Kidney tubule cell (primary cell): ENCODE results near the gene MAML3.
"Not testable (repeated sequence)": the region's sequence is repeated elsewhere in the genome, so short reads cannot be mapped to it uniquely, and the experiment has no call there.

Source experiments
- DNase-seq: peaks from one replicate; pipeline ENCODE4 v3.0.0-alpha.2; 2018; ENCODE audit warnings: low spot score

MAML3 gene

GRCh38 chr4:139961344-139961946 is 192.5 kb downstream of the MAML3 start:
- no peak for DNase-seq

- peak; percentile 13 for DNase-seq
Observed at GRCh38 chr4:139959396-139959795, 194.6 kb downstream of the MAML3 start.

DNA sequence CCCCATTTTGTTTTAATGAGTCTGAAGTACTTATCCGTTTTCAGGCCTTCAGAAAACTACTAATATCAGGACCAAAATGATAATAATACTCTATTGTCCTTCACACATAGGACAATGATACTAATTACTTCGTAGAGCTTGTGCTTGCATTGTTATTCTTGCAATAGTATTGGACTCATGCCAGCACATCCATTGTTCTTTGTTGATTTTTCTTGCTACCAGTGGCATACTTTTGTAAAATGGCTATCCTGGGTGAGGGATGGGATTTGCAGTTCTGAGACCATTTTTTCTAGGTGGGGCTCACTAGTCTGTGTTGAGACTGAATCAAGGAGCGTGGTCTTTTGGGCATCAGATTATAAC is 195.3 kb downstream of the MAML3 start:
- no peak for DNase-seq

GRCh38 chr4:139957986-139958738 is 195.8 kb downstream of the MAML3 start:
- no peak for DNase-seq

DNA sequence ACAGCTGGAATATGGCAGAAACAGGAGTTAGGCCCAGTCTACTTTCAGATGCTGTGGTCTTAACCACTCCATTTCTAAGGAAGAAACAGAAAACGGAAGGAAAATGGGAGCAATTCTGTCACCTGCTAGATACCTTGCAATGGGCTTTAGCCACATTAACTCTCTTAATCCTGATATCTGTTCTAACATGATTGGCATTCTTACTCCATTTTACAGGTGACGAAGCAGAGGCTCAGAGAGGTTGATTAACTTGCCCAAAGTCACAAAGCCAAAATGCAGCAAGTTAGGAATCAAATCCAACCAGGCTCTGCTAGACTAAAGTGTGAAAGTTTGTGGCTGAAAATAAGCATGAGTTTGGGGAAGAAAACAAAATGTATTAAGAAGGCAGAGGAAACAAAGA is 196.9 kb downstream of the MAML3 start:
- DNase-seq: no peak

DNA sequence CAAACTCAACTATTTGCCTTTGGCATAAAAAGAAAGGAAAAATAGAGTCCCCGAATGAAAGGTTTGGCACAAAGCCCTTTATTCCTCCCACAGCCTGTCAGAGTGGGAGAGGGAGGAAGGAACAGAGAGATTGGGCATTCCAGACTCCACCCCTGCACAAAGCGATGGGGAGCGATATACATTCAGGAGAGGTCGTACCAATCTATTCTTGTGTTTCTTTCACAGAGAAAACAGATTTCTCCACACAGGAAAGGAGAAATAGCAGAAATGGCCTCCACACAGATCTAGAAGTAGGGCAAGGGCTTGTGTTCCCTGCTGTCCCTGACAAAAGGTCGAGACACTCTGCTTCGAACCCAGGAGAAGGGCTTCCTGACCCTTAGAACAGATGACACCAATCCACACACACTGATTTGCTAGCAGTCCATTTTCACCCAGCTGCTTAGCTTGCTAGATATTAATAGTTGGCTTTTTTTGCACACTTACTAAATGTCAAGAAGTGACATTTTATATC is 197.4 kb downstream of the MAML3 start:
- DNase-seq: no peak

- DNase-seq: no peak
Observed at GRCh38 chr4:139955600-139955999, 198.4 kb downstream of the MAML3 start.

- no peak for DNase-seq
Observed at GRCh38 chr4:139954512-139954911, 199.5 kb downstream of the MAML3 start.

DNA sequence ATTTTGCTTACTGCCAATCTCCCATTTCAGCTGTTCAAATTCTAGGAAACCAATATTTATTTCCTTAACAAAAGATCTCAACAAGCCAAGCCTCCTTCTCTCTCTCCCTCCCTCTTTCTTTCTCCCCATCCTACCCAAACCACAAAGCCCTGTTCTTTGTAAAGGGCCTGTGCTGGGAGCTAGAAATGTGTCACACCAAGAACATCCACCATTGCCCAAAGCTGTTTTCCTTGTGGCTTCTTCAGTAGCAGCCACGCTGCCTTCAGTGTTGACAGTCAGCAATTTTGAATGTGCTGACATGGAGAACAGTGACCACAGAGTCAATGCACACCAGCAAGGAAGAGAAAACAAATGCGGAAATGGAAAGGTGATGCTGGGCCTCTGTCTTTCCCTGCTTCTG is 203.0 kb downstream of the MAML3 start:
- peak; percentile 22 for DNase-seq

GRCh38 chr4:139950568-139950967 is 203.4 kb downstream of the MAML3 start:
- DNase-seq: no peak

DNA sequence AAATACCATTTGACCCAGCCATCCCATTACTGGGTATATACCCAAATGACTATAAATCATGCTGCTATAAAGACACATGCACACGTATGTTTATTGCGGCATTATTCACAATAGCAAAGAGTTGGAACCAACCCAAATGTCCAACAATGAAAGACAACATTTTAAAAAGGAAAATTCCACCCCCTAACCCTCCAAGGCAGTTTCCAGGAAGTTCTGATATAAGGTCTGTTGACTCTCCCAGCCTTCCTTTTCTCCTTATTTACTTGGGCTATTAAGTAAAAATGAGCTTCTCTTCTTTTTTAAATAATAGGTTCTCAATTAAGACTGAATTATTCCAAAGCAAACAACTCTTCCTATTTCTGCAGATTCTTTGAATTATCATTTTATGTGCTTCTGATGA is 209.1 kb downstream of the MAML3 start:
- not testable (repeated sequence) for DNase-seq

- DNase-seq: no peak
Observed at GRCh38 chr4:139943277-139943676, 210.7 kb downstream of the MAML3 start.

GRCh38 chr4:139942241-139942640 is 211.7 kb downstream of the MAML3 start:
- no peak for DNase-seq

GRCh38 chr4:139940600-139940999 is 213.4 kb downstream of the MAML3 start:
- DNase-seq: no peak

DNA sequence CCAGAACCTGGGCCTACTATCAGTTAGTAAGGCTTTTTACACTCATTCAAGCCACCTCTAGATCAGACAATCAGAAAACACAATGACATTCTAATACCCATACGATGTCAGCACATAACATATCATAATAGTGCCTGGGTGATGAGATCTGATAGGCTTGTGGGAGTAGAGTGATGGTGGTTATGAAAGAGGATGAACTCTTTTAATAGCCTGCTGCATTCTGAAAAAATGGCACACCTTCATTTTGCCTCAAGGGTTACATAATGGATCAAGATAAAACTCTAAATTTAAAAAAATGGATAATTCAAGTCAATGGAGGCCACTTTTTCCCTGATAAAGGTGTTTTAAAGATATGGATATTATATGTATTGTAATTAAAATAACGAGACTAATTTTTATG is 215.6 kb downstream of the MAML3 start:
- DNase-seq: no peak

DNA sequence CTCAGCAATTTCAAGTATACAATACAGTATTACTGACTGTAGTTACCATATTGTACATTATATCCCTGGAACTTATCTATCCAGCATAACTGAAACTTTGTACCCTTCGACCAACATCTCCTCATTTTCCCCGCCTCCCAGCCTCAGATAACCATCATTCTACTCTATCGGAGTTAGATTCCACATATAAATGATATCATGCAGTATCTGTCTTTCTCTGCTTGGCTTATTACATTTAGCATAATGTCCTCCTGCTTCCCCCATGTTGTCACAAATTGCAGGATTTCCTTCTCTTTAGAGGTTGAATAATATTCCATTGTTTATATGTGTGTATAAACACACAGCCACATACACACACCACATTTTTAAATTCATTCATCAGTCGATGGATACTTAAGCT is 218.1 kb downstream of the MAML3 start:
- DNase-seq: no peak

- DNase-seq: no peak
Observed at GRCh38 chr4:139934708-139935195, 219.2 kb downstream of the MAML3 start.

DNA sequence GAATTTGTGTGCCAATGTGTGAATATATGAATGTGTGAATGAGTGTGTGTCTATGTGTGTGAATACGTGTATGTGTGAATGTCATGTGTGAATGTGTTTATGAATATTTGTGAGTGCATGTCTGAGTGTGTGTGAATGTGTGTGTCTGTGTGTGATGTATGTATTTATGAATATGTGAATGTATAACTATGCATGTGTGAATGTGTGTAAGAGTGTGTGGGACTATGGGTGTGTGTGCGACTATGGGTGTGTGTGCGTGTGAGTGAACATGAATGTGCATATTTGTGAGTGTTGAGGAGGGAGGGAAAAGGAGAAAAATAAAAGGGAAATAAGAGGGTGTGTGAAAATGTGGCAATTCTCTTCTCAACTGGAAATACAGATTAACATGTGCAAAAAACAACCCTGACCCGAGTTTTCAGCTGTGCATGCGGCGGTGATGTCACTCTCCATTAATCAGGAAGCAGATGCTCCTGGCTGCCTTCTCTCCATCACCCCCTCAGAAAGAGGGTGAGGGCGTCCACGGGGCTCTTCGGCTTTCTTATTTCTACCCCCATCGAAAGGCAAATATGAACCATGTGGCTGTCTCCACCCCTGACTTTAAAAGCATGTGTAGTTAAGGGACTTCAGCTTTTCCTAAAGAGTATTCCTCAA is 219.8 kb downstream of the MAML3 start:
- no peak for DNase-seq

DNA sequence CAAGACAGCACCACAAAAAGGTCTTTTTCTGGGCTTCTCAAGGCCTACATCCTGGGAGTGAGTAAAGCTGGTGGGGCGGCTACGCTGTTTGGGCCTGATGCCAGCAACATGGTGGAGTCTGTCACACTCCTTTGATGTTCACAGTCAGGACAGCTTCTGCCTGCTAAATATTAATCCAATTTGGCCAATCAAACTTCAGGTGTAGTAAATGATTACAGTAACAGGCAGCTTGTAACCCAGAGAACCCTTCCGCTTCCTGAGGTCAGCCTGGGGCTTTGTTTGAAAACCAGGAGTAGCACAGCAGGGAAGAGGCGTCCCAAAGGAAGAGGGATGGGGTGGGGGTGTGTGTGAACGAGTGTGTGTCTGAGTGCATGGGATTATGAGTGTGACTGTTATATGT is 220.4 kb downstream of the MAML3 start:
- peak; percentile 94 for DNase-seq

DNA sequence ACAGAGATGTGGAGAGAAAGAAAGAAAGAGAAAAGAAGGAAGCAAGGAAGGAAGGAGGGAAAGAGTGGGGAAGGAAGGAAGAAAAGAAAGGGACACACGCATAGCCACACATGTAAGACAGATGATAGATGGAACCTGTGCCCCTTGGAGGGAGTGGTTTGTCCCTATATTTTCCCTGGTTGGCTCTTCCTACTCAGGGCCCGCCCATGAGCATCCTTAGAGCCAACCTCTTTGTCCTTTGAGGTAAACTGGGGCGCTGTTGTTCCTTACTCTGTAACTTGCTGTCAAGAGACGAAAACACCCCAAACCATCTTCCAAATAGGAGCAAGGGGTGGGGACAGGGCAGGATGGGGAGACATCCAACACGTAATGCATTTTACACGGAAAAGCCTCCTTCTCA is 220.9 kb downstream of the MAML3 start:
- no peak for DNase-seq

DNA sequence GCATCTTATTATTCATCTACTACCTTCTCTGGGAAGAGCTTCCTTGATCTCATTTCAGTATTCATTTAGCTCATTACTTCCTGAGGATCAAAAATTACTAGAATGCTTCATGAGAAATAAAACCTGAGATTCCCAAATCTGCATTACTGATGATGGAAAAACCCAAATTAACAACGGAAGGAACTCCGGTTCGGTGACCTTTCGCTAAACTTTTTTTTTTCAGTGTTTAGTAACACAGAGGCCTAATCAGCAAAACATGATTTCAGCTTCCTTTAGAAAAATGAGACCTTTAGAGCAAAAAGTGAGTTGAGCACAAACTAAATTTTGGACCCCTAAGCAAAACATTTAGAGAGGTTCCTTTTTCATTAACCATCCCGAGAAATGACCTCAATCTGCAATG is 229.2 kb downstream of the MAML3 start:
- no peak for DNase-seq

GRCh38 chr4:139922406-139923024 is 231.5 kb downstream of the MAML3 start:
- peak; percentile 38 for DNase-seq
